Ovary (tissue), 9 donors: ENCODE measurements around the gene CCDC154. TPM values are rescaled to one million over a fixed set of nuclear protein-coding genes. Genes with fewer than 3 reads are reported as not detected.

Experiments used
- DNase-seq, 5 donors: peaks; one replicate each; pipeline ENCODE4 v3.0.0-alpha.2; 2019 to 2020
- H3K27ac ChIP-seq, 2 donors: fragments of 200-600 bp; one replicate each; pipeline versions ENCODE4 v1.5.1 to v1.8.0; 2019 to 2022
- H3K27me3 ChIP-seq: fragments of 200-600 bp; one replicate; pipeline ENCODE4 v1.8.0; 2022
- H3K36me3 ChIP-seq: fragments of 200-600 bp; sonication (generic); one replicate; pipeline ENCODE4 v1.5.1; 2019
- H3K4me1 ChIP-seq: one replicate; pipeline ENCODE4 v1.8.1; 2013; ENCODE audit warnings: mild to moderate bottlenecking, moderate library complexity; ENCODE audit not compliant: insufficient read depth
- H3K4me3 ChIP-seq: fragments of 200-600 bp; sonication (generic); one replicate; pipeline ENCODE4 v1.5.1; 2017
- H3K9me3 ChIP-seq, 2 donors: fragments of 200-600 bp in 1 of 2; sonication (generic) in 1 of 2; one replicate each; pipeline versions ENCODE4 v1.5.1 to v1.8.1; 2013 to 2019; ENCODE audit warnings: mild to moderate bottlenecking in 1 of 2, moderate library complexity in 1 of 2
- EP300 ChIP-seq: sonication (generic); formaldehyde crosslinking; IDR thresholded peaks from one replicate; pipeline ENCODE4 v1.6.1; 2017; ENCODE audit warnings: antibody characterized with exemption
- POLR2A ChIP-seq: fragments of 450-650 bp; IDR thresholded peaks from one replicate; pipeline ENCODE4 v1.6.1; 2017; ENCODE audit warnings: antibody characterized with exemption, mild to moderate bottlenecking, moderate library complexity
- WGBS, 3 donors: extraction: QIAGEN DNeasy Blood & Tissue Kit in 1 of 3; methylation state at CpG; one replicate each; pipeline versions ENCODE4 v1.1.5 to v1.1.7; 2013 to 2017; 5-methylcytosine and 5-hydroxymethylcytosine counted together
- intact Hi-C, 4 donors: fragments of 100-400 bp; cut with DNase I; formaldehyde crosslinking; loops; one replicate each; pipeline versions ENCODE4 v1.11.0 to v1.15.1; 2022 to 2023
- polyA plus RNA-seq, 2 donors: library from polyadenylated mRNA; stranded (reverse); fragments of 200-250 nt in 1 of 2; fragments of 350-450 nt in 1 of 2; fragmentation: Illumina TruSeq in 1 of 2; extraction: RNeasy Lipid Tissue Mini Kit (QIAGEN cat#74804) in 1 of 2; gene quantifications; one replicate each; pipeline ENCODE4 v1.2.3, GENCODE V29; 2013 to 2014
- total RNA-seq, 7 donors: library from RNA; depleted of rRNA in 2 of 7; stranded (reverse); fragments of >200 nt in 2 of 7; fragmentation: NEBNext Ultra II Directional in 3 of 7; extraction: Animal tissue kit (Norgen Biotek cat#: 25700) in 3 of 7; gene quantifications; one replicate each; pipeline versions ENCODE4 v1.1.0 to v1.2.4, GENCODE V29; 2016 to 2023
- TF ChIP-seq, protein P1 (sequence below), 3 donors: fragments of 450-650 bp in 2 of 3; fragments of 200-600 bp in 1 of 3; IDR thresholded peaks; one replicate each; pipeline versions ENCODE4 v1.5.1 to v1.8.0; 2016 to 2022; ENCODE audit warnings: antibody characterized with exemption in 3 of 3, mild to moderate bottlenecking in 1 of 3
- donor health status: DM: no; HTN: no; CAD: no; lungs with moderate emphysema.
- donor health status: DM: no; HTN: no; CAD: no.
- donor health status: Bipolar disorder and iron deficiency.
- donor health status: DM: yes; HTN: yes; CAD: no.
- donor health status: DM: no; HTN: no; CAD: no.
- donor health status: DM: yes; HTN: yes; CAD: no.

The CCDC154 gene
- total and polyA plus RNA-seq, 9 donors: 1.1 to 3.5 (median 1.7) TPM; not detected in 1

- Histone ChIP-seq H3K36me3 (no peaks in the 10 kb centered on the region), H3K27me3 (no peaks in the 10 kb centered on the region), H3K4me1 (no peaks in the 10 kb centered on the region), H3K27ac (no peak overlapping the region), H3K9me3 (no peaks in the 10 kb centered on the region), H3K4me3 (no peak overlapping the region)
- no peak for DNase-seq
- TF ChIP-seq, protein P1, sequence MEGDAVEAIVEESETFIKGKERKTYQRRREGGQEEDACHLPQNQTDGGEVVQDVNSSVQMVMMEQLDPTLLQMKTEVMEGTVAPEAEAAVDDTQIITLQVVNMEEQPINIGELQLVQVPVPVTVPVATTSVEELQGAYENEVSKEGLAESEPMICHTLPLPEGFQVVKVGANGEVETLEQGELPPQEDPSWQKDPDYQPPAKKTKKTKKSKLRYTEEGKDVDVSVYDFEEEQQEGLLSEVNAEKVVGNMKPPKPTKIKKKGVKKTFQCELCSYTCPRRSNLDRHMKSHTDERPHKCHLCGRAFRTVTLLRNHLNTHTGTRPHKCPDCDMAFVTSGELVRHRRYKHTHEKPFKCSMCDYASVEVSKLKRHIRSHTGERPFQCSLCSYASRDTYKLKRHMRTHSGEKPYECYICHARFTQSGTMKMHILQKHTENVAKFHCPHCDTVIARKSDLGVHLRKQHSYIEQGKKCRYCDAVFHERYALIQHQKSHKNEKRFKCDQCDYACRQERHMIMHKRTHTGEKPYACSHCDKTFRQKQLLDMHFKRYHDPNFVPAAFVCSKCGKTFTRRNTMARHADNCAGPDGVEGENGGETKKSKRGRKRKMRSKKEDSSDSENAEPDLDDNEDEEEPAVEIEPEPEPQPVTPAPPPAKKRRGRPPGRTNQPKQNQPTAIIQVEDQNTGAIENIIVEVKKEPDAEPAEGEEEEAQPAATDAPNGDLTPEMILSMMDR (IDR thresholded peaks at IDR 0.05): no peak
- no peak for TF ChIP-seq EP300
- intact Hi-C loops: no loop called here
- WGBS, 3 donors: 91 to 95% (median 91%) methylated on average over 25 to 26 of the region's 26 CpGs
Measured at GRCh38 chr16:1458336-1458976, 14.1 kb upstream of the CCDC154 start.

- Histone ChIP-seq H3K4me1 (no peaks in the 10 kb centered on the region), H3K27me3 (no peaks in the 10 kb centered on the region), H3K9me3 (no peaks in the 10 kb centered on the region), H3K36me3 (no peaks in the 10 kb centered on the region), H3K27ac (no peak overlapping the region), H3K4me3 (no peak overlapping the region)
- no peak for TF ChIP-seq POLR2A
- no peak for TF ChIP-seq EP300
- TF ChIP-seq, protein P1 (IDR thresholded peaks at IDR 0.05): no peak
- intact Hi-C loops: no loop called here
- no peak for DNase-seq
- 90 to 92% (median 92%) methylated on average over 35 to 42 of the region's 42 CpGs for WGBS, 3 donors
Measured at GRCh38 chr16:1457489-1458245, 13.3 kb upstream of the CCDC154 start.

DNA sequence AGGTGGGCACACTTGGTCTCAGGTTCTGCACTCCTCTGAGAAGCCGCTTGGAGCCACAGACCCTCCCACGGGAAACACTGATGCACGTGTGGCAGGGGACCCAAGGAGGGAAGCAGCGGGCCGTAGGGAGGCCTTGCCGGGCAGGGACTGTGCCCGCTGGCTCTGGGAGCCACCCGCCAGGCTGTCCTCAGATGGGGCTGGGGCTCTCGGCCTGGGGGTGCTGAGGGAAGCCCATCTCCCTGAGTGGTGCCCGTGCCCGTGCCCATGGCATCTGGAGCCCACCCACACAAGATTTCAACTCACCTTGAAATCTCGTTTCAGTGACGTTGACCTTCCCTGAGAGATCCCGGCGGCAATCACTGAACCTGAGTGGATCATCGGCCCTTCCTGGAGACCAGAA lies 12.6 kb upstream of the CCDC154 start:
- Histone ChIP-seq H3K27me3 (no peaks in the 10 kb centered on the region), H3K9me3 (no peaks in the 10 kb centered on the region), H3K36me3 (no peaks in the 10 kb centered on the region), H3K4me3 (no peak overlapping the region), H3K27ac (no peak overlapping the region), H3K4me1 (no peaks in the 10 kb centered on the region)
- intact Hi-C loops: no loop called here
- DNase-seq: no peak
- TF ChIP-seq, protein P1 (IDR thresholded peaks at IDR 0.05): no peak
- TF ChIP-seq POLR2A (no peak), EP300 (no peak)
- WGBS, 3 donors: 81 to 91% (median 85%) methylated on average over 16 of the region's 16 CpGs

GRCh38 chr16:1455190-1456171 lies 11.1 kb upstream of the CCDC154 start:
- Histone ChIP-seq H3K36me3 (no peaks in the 10 kb centered on the region), H3K4me3 (no peak overlapping the region), H3K4me1 (no peaks in the 10 kb centered on the region), H3K27ac (no peak overlapping the region), H3K9me3 (no peaks in the 10 kb centered on the region), H3K27me3 (no peaks in the 10 kb centered on the region)
- no peak for TF ChIP-seq POLR2A
- no peak for TF ChIP-seq EP300
- TF ChIP-seq, protein P1 (IDR thresholded peaks at IDR 0.05): no peak
- DNase-seq: no peak
- intact Hi-C loops: no loop called here
- WGBS, 3 donors: 88 to 93% (median 92%) methylated on average over 40 to 41 of the region's 41 CpGs
